8988T (cell line): ENCODE data around the gene CDC14A.

Source experiments
- DNase-seq: peaks from one replicate; pipeline ENCODE4 v3.0.0; 2011

CDC14A gene

DNA sequence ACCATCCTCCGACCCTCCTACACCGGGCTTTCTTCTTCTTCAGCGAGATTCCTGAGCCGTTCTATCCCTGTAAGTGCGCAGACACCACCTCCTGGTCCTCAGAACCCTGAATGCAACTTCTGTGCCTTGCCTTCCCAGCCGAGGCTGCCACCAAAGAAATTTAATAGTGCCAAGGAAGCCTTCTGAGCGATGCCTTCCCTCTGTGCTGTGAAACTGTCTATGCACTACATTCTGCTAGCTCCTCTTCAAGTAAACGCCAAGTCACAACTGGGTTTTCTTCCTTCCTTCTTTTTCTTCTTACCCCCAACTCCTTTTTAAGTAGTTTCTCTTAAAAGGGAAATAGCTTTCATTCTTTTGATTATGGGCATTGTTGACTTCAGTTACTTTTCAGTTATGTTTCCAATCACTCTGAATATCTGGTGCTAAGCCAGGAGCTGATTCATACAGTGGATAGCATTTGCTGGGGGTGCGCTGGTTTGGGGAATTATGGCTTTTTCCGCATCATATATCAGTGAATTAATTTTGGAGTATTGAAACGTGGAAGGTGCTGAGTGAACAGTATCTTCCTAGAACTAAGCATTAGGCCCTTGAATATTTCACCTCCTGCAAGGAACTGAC is 147.0 kb downstream of the CDC14A start:
- no peak for DNase-seq

GRCh38 chr1:100502052-100502792 is 149.9 kb downstream of the CDC14A start:
- DNase-seq = no peak

- no peak for DNase-seq
Measured at GRCh38 chr1:100506217-100506616, 153.9 kb downstream of the CDC14A start.

DNA sequence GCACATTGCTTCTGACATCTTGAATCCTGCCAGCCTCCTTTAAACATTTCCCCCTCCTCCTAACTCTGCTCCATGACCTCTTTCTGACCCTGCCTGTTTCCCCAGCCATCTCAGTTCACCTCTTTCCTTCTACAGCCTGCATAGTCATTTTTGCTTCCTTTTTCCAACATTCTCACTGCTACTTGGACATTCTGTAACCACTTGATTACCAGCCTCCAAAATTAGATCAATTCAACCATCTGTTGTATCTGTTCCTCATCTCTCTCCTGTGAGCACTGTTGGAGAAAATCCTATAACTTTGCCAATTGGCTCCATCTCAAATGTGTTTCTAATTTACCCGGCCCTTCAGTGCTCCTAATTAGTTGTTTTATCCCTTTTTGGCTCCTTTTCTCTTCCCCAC is 158.1 kb downstream of the CDC14A start:
- no peak for DNase-seq

GRCh38 chr1:100511058-100511457 is 158.8 kb downstream of the CDC14A start:
- no peak for DNase-seq

DNA sequence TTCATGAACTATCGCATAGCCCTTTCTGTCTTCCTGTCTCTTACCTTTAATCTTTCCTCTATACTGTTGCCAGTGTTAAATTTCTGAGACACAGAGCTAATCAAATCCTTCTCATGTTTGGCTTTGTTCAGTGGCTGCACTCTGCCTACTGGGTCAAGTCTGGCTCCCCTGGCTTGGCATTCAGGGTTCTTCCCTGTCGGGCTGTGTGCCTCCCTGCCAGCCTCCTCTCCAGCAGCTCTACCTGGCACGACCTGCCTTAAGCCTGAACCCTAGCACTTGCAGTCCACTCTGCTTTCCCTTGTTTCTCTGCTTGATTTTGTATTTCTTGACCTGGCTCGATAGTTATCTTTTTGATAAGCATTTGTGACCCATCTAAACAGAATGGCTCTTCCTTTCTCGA is 159.5 kb downstream of the CDC14A start:
- DNase-seq = no peak

DNA sequence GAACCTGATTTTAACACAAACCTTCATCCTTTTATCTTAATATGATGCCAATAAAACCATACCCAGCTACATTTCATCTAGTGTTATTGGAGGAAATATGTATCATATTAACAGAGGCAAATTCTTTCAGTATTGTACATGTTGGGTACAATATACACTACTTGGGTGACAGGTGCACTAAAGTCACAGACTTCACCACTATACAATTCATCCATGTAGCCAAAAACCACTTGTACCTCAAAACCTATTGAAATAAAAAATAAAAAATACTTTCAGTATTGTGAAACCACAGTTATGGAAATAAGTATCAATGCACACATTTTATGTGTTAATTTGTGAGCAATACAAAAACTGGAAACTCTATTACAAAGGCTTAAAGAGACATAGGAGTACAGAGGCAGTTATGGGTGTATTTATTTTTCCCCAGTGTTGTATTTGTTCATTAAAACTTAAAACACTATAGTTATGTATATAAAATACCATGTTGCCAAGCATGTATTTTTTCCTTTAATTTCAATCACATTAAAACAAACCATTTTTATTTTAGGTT is 160.6 kb downstream of the CDC14A start:
- no peak for DNase-seq

DNA sequence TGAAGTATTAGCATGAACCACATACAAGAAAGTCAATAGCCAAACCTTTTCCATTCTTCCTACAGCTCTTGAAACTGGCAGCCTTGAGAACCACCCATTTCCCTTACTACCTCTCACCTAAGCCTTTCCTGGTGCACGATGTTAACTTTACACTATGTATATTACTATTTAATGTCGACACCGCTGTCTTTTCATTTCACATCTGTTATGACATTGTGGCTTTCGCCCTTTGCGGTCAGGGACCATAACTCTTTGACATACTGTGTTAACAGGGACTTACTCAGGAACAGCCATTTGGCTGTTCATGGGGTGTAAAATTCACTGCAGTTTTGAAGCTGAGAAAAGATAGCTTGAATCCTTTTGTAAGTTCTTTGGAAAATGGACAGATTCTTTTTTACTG is 164.6 kb downstream of the CDC14A start:
- no peak for DNase-seq

GRCh38 chr1:100517515-100517914 is 165.2 kb downstream of the CDC14A start:
- DNase-seq = no peak

- DNase-seq = no peak
Measured at GRCh38 chr1:100518023-100518422, 165.7 kb downstream of the CDC14A start.

DNA sequence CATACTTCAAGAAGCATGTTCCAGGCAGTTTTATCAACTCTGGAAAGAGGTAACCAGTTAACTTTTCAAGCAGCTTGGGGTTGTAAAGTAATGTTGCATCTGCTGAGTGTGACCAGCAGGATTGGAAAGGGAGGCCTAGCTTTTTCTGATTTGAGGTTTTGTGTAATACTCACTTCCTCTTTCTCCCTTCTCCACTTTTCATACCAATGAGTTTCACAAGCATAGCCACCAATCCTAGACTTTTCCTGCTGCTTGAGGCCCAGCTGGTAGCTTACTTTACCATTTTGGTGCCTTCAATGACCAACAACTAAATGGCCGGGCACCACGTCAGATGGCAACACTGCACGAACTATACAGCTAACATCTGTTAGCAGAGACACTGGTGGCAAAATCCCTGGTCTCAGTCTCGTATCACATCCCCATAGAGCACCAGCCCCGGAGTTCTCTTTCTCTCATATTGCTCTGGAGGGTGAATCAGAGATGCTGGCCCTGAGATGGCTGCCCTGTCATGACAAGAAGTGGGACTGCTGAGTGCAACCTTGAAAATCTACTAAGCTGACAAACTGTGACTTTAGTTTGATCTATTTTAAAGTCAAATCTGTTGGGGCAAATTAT is 170.8 kb downstream of the CDC14A start:
- DNase-seq = no peak

DNA sequence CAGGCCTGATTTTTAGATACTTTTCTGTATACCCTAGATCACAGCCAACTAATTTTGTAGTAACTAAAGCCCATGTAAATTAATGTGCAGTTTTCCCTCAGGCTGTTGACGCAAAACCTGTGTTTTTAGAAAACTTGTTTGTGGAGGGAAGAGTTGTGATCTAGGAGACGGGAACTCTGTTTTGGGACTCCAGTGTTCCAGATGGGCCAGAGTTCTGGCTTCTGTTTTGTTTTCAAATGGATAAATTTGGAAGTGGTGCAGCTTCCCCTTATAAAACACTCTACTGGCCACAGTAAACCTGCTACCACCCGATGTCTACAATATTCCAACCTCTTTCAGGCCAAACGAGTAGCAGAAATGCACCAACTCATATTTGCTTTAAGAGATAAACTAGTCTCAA is 172.0 kb downstream of the CDC14A start:
- DNase-seq = no peak

GRCh38 chr1:100526894-100527293 is 174.6 kb downstream of the CDC14A start:
- DNase-seq = no peak

- no peak for DNase-seq
Measured at GRCh38 chr1:100528871-100529270, 176.6 kb downstream of the CDC14A start.

GRCh38 chr1:100530141-100530540 is 177.8 kb downstream of the CDC14A start:
- DNase-seq = no peak

DNA sequence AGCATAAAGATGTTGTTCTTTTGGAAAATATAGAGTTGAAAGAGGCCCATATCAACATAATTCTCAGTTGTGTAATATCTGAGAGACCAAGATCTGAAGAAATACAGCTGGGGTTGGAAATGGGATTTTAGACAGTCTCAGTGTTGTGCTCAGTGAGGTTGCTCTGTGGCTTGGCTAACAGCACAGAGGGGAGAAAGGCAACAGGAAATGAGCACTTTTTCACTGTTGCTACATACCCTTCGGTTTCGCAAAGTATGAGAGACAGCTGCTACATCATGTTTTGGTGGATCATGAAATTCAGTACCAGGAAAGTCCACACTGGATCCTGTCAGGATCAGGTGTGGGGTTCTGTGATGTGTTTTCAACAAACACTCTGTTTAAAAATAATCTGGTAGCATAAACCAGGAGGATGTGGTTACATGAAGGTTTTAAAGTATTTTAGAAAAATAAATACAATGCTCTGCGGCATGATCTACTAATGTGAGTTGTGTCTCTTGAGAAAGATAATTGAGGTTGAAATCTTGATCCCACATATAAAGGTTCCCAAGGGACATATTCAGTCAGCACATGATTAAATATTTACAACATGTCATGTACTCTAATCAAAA is 178.7 kb downstream of the CDC14A start:
- DNase-seq = no peak

- DNase-seq = no peak
Measured at GRCh38 chr1:100532645-100533044, 180.3 kb downstream of the CDC14A start.

GRCh38 chr1:100535264-100535663 is 183.0 kb downstream of the CDC14A start:
- DNase-seq = no peak

DNA sequence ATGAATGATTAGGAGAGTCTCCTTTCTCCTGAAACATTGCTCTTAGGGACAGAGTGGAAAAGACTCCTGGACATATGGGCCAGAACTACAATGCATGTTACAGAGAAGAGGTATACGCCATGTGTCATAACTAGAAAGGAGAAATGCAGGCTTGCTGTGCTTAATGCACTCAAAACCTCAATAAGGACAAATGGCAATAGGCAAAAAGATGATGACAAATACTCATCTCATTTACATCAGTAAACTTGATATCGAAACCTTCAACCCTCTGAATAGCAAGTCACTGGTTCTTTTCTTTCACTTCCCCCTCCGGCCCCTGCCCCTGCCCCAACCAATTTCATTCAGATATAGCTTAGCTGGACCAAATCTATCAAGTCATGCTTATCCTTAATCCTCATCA is 183.7 kb downstream of the CDC14A start:
- no peak for DNase-seq

DNA sequence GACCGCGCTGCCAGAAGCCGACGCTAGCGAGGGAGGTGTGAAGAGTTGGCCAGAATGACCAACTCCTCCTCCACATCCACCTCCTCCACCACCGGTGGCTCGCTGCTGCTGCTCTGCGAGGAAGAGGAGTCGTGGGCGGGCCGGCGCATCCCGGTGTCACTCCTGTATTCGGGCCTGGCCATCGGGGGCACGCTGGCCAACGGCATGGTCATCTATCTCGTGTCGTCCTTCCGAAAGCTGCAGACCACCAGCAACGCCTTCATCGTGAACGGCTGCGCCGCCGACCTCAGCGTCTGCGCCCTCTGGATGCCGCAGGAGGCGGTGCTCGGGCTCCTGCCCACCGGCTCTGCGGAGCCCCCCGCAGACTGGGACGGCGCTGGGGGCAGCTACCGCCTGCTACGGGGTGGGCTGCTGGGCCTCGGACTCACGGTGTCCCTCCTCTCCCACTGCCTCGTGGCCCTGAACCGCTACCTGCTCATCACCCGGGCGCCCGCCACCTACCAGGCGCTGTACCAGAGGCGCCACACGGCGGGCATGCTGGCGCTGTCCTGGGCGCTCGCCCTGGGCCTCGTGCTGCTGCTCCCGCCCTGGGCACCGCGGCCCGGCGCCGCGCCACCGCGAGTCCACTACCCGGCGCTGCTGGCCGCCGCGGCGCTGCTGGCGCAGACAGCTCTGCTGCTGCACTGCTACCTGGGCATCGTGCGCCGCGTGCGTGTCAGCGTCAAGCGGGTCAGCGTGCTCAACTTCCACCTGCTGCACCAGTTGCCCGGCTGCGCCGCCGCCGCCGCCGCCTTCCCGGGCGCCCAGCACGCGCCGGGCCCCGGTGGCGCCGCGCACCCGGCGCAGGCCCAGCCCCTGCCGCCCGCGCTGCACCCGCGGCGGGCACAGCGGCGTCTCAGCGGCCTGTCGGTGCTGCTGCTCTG is 186.9 kb downstream of the CDC14A start:
- DNase-seq = no peak

- DNase-seq = no peak
Measured at GRCh38 chr1:100539836-100540536, 187.7 kb downstream of the CDC14A start.

- DNase-seq = no peak
Measured at GRCh38 chr1:100542285-100542684, 190.0 kb downstream of the CDC14A start.
